Astrocyte of the hippocampus (primary cell): ENCODE data around the gene RAB5IF.
"Not testable (repeated sequence)": the region's sequence is repeated elsewhere in the genome, so short reads cannot be mapped to it uniquely, and the experiment has no call there.

Experiments used
- DNase-seq: peaks from one replicate; pipeline ENCODE4 v3.0.0; 2011; ENCODE audit warnings: low read depth, low spot score

The RAB5IF gene

GRCh38 chr20:36585410-36586125, 20.0 kb upstream of the RAB5IF start:
- no peak for DNase-seq

DNA sequence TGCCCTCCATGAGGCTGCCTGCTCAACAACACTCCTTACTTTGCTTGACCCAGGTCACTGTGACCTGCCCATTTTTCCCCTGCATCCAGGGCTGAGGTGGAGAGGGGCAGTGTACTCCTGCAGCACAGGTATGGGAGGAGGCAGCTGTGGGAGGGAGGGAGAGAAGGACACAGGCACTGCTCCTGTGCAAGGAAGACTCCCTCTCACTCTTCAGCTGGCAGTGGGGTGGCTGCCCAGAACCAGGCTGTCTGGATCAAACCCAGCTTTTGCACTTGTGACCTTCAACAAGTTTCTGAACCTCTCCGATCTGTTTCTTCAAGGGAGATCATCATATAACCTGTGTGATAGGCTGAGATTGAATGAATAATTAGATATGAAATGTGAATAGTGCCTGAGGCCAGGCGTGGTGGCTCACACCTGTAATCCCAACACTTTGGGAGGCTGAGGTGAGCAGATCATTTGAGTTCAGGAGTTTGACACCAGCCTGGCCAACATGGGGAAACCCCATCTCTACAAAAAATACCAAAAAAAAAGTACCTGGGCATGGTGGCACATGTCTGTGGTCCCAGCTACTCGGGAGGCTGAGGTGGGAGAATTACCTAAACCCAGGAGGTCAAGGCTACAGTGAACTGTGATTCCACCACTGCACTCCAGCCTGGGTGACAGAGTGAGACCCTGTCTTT, 18.1 kb upstream of the RAB5IF start:
- DNase-seq: no peak

DNA sequence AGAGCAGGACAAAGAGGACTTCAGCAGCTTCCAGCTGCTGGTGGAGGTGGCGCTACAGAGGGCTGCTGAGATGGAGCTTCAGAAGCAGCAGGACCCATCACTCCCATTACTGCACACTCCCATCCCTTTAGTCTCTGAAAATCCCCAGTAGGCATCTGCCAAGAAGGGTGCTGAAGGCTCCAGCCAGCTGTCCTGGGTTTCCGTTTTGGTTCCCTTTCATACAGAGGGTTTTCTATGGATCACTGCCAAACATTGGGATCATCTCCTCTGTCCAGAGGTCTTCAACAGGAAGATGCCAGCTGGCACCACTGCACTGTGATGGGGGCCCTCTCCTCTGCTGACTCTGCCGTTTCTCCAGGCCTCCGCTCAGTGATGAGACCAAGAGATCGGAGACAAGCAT, 14.3 kb upstream of the RAB5IF start:
- DNase-seq: no peak

DNA sequence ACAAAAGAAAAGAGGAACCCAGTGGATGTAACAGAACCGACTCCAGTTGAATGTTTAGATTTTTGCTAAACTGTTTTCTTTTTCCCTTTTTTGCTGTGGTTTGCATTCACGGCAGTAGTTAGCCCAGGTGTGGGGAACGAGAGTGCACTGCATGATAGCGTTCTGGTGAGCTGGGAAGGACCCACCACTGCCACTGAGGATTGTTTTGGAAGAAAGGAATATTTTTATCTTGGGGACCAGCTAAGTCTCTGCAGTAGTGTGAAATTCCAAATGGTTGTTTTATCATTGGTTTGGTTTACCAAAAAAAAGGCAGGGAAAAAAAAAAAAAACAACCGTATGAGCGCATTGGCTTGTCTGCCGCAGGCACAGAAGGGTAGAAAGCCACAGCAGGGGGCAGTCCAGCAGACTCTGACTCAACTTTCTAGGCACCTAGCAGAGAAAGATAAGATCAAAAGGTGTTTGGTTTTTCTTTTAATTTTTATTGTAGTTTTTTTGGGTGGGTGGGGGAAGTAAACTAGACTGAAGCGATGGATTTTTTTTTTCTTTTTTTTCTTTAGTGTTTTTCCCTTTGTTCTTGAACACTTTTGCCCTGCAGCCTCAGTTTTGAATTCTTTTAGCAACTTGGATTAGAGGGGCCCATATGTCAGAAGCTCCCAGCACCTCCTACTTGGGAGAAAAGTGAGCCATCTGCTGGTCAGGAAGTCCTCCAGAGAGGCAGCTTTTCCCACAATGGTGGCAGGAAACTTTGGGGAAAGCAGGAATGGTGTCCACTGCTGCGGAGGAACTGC, 13.5 kb upstream of the RAB5IF start:
- DNase-seq: peak; percentile 26

- no peak for DNase-seq
Observed at GRCh38 chr20:36593347-36593929, 12.1 kb upstream of the RAB5IF start.

DNA sequence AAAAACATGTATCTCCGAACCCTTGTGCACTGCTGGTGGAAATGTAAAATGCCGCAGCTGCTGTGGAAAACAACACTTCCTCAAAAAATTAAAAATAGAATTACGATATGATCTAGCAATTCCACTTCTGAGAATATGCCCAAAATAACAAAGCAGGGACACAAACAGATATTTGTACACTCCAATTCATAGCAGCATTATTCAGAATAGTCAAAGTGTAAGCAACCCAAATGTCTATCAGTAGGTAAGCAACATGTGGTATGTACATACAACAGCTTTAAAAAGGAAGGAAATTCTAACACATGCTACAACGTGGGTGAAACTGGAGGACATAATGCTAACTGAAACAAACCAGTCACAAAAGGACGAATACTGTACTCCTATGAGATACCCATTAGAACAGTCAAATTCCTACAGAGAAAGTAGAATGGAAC, 5.7 kb upstream of the RAB5IF start:
- DNase-seq: no peak

GRCh38 chr20:36601540-36601939, 4.0 kb upstream of the RAB5IF start:
- no peak for DNase-seq

DNA sequence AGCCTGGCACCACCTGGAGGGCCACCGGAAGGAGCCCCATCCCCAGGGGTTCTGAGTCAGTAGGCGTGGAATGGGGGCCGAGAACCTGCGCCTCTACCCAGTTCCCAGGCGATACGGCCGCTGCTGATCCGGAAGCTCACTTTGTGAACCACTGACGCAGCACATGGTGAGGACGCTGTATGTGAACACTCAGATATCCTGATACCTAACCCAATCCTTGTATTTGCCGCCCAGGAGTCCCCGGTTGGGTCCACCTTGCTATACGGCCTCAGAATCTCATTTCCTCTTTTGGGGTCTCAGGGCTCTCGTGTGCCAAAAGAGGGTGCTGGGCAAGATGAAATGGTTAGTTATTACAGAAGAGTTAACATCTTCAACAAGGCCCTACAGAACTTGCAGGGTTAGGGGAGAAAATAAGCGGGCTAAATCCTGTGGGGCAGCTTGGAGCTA, 604 bp upstream of the RAB5IF start:
- no peak for DNase-seq

- peak; percentile 20 for DNase-seq
Observed at GRCh38 chr20:36606158-36607066, 833 bp downstream of the RAB5IF start.

DNA sequence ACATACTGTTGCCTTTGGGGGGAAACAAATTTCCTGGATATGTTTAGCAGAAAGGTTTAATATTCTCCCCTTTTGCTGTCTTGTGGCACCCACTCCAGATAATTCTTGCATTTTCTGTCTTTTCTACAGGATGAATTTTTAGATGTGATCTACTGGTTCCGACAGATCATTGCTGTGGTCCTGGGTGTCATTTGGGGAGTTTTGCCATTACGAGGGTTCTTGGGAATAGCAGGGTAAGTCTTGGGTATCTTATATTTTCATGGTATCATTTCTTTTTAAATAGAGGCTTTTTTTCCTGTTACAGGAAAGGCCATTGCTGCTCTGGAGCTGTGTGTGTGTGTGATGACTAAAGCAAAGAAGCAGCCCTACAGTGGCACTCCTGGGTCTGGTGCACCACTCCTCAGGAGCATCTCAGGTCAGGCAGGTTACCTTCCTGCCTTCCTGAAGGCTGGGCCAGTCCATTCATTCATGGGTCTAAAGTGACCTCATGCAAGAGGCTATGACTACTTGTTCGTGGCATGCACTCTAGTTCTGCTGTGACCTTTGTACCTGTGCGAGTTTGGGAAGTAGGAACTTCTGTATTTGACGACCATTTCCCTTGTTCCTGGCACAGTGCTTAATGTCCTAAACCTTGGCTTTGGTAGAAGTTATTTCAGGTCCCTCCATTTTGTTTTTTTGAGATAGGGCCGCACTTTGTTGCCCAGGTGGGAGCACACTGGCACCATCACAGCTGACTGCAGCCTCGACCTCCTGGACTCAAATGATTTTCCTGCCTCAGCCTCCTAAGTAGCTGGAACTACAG, 2.2 kb downstream of the RAB5IF start:
- no peak for DNase-seq

DNA sequence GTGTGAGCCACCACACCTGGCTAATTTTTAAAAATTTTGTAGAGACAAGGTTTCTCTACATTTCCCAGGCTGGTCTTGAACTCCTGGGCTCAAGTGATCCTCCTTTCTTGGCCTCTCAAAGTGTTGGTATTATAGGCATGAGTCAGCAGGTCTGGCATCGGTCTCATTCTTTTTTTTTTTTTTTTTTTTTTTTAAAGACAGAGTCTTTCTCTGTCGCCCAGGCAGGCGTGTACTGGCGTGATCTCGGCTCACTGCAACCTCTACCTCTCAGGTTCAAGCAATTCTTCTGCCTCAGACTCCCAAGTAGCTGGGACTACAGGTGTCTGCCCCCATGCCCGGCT, 2.8 kb downstream of the RAB5IF start:
- DNase-seq: not testable (repeated sequence)

GRCh38 chr20:36611625-36612024, 6.0 kb downstream of the RAB5IF start:
- DNase-seq: no peak

- DNase-seq: no peak
Observed at GRCh38 chr20:36613974-36614373, 8.4 kb downstream of the RAB5IF start.

GRCh38 chr20:36614781-36615557, 9.4 kb downstream of the RAB5IF start:
- DNase-seq: peak; percentile 59

DNA sequence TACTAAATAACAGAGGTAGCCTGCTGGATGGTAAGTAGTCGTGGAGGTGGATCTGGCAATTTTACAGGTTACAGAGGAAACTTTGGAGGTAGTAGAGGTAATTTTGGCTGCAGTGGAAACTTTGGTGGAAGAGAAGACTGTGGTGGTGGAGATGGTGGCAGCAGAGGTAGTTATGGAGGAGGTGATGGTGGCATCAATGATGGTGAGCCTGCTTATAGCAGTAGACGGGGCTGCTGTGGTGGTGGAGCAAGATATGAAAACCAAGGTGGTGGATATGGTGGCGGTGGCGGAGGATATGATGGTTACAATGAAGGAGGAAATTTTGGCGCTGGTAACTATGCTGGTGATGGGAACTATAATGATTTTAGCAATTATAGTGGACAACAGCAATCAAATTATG, 15.3 kb downstream of the RAB5IF start:
- DNase-seq: no peak

GRCh38 chr20:36623444-36623843, 17.9 kb downstream of the RAB5IF start:
- no peak for DNase-seq

DNA sequence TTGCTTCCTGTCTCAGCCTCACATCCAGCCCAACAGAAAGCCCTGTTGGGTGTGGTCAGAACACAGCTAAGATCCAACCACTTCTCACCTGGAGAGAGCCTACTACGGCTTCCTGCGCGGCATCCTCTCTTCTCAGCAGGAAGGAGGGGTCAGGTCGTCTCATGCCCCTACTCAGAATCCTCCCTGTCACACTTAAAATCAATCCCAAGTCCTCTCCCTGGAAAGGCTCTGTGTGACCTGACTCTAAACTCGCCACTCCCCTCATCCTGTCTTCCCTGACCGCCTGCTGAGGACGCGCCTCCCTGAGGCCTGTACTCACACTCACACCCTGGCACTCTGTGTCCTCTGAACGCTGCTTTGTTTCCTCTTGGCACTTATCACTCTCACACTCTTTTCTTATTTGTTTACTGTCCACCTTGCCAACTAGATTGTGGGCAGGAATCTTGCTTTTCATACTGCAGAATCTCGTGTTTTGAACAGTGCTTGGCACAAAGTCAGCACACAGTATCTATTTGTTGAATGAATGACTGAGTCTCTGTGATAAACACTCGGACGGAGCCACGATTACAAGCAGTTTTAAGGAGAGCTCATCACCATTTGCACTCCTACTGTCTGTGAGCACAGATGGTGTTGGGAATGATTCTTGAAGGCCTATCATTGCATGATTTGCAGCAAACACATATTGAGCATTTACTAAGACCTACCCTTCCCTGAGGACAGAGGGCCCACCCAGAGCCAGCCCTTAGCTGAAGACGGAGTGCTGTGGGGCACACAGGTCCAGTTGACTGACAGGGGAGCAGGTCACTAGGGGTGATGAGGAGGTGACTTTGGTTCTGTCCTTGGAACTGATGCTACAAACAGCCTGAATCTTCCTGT, 18.7 kb downstream of the RAB5IF start:
- peak; percentile 8 for DNase-seq

DNA sequence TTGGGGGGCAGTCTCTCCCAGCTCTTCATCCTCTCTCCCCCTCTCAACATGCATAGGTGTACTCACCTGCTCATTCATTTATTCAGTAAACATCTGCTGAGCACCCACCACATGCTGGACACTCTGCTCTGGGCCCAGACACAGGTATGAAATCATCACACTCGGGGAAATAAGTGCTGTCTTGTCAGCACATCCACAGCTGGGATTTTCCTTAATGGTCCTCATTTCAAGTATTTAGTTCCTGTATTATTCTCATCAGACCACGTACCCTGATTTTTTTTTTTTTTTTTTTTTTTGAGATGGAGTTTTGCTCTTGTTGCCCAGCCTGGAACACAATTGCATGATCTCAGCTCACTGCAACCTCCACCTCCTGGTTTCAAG, 19.4 kb downstream of the RAB5IF start:
- DNase-seq: no peak

- no peak for DNase-seq
Observed at GRCh38 chr20:36628076-36628475, 22.5 kb downstream of the RAB5IF start.
